GM18909 (cell line): ENCODE results near the gene TNFRSF18.

Experiments
- ATAC-seq: cut with Tn5 transposase; IDR thresholded peaks from one replicate; pipeline ENCODE4 v1.9.1; 2021; ENCODE audit warnings: mild to moderate bottlenecking; ENCODE audit not compliant: unreplicated experiment, poor library complexity

The TNFRSF18 gene

DNA sequence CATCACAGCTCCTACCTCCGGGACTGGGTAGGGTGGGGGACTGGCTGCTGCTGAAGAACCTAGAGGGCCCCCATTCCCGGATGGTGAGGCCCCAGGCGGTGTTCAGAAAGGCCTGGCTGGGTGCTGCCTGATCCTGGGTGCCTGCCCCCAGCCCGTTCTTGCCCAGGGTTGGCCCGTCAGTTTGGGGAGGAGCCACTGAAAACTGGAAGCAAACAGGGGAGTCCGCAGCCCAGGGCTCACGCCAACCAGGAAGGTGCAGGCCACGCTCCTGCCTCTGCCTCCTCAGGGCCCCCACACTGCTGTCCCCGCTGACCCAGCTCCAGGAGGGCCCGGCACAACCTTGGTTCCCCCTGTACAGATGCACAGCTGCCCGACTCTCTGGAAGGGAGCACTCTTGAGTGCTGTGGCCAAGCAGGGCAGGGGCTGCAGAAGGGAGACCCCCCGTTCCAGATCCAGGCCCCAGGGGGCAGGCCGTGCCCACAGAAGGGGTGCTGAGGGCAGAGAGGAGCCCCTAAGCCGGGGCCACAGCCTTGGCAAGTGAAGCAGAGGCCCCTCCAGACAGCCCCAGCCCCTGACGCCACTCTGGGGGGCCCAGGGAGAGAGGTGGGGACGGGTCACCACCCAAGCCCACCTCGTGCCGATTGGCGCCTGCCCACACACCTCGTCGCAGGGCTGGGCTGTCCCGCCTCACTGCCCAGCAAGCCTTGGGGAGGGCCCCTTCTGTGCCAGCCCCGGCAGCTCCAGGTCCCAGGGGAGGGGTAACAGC lies 34.6 kb upstream of the TNFRSF18 start:
- no peak for ATAC-seq

- ATAC-seq = no peak
Observed at GRCh38 chr1:1240348-1240732, 33.9 kb upstream of the TNFRSF18 start.

GRCh38 chr1:1239614-1240347 lies 33.4 kb upstream of the TNFRSF18 start:
- no peak for ATAC-seq

DNA sequence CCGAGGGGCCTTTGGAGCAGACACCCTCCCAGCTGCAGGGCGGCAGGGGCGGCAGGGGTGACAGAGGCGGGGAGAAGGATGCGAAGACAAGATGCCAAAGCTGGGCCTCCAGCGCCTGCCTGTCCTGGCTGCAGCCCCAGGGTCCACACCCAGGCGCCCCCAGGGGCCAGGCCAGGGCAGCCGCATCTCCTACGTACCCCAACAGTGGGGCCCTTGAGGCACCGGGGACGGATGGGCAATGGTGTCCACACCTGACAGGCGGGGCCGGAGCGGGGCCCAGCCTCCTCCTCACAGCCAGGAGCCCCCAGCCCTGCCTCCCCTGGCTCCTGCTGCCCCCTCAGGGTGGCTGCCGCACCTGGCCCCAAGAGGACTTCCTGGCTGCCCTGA lies 32.8 kb upstream of the TNFRSF18 start:
- ATAC-seq = no peak

DNA sequence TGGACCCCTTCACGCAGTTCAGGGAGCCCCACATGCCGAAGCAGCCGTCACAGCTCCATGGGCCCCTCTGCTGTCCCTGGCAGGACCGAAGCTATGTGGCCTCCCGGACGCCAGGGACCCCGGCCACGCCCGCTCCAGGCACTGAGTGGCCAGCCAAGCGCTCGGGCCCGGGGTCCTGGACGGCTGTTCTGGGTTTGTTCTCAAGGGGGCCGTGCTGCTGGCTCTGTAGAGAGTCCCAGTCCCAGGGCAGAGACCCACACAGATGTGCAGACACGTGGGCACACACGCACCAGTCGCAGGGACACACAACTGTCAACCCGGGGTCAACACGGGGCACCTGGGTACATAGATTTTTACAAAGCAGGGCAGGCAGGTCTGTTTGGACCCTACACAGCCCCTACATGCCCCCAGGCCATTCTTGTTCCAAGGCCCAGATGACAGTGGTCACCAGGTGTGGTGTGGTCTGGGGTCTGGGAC lies 32.3 kb upstream of the TNFRSF18 start:
- ATAC-seq = no peak

DNA sequence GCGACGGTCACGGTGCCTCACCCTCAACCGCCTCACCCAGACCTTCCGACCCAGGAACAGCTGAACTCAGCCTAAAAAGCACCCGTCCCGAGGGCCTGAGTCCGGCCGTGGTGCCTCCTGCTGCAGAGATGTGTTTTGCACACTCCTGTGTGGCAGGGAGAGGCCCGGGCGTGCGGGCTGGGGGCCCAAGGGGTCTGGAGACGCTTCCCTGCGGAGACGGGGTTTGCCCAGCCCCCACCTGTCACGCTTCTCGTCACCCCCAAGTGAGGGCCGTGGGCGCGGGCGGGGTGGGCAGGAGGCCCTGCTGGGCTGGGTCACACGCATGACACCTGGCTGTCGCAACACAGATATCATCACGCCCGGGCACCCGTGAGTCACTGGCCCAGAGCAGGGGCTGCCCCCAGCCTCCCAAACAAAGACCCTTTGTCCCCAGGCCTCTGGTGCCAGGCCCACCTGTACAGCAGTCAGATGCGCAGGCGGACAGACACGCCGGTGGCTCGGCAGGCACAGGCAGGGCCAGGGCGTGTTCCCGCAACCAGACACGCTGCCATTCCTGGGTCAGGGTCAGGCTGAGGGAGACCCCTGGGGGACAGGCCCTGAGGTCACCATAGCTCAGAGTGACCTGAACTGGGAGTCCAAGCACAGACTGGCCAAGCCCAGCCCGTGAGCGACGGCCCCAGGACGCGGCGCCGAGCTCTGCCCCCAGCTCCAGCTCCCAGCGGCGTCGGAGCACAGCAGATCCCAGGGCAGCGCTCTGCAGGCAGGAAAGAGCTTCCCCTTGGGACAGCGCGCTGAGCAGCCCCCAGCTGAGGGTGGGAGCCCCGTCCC lies 31.7 kb upstream of the TNFRSF18 start:
- ATAC-seq = no peak

DNA sequence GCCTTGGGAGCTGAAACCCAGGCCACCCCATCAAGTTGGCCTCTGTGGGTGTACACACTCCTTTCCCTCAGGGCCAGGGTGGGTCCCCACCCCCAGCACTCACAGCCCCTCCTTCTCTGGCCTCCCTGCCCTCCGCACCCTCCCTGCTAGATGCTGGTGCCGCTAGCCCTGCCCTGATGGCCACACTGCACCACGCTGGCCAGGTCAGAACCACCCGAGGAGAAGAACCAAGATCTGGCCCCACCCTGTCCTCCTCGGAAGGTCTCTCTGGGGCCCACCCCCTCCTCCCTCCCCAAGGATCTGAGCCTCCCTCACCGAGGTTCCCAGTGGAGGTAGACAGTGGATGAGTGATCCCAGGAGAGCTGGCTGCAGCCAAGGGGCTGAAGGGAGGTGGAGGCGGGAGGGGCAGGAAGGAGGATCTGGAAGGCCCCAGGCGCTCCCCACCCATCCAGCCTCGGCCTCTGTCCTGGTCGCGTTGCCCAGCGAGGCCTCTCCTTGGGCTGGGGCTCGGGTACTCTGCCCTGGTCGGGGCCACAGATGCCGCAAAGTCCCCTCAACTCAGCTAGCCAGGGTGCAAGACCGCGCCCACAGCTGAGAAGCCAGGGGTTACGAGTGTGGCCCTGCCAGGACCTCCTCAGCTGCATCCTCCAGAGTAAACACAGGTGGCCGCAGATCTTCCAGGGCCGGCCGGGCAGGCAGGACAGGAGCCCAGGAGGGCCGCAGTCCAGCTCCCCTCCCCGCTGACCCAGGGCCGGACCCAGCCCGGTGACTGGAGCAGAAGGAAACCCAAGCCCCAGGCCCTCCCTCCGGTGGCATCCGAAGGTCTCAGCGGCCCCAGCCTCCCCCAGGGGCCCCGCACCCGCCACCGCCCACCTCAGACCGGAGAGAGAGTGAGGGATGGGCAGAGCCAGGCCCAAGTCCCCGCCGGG lies 30.8 kb upstream of the TNFRSF18 start:
- ATAC-seq = no peak

GRCh38 chr1:1236176-1236763 lies 29.9 kb upstream of the TNFRSF18 start:
- no peak for ATAC-seq

GRCh38 chr1:1235016-1235744 lies 28.8 kb upstream of the TNFRSF18 start:
- ATAC-seq = no peak

DNA sequence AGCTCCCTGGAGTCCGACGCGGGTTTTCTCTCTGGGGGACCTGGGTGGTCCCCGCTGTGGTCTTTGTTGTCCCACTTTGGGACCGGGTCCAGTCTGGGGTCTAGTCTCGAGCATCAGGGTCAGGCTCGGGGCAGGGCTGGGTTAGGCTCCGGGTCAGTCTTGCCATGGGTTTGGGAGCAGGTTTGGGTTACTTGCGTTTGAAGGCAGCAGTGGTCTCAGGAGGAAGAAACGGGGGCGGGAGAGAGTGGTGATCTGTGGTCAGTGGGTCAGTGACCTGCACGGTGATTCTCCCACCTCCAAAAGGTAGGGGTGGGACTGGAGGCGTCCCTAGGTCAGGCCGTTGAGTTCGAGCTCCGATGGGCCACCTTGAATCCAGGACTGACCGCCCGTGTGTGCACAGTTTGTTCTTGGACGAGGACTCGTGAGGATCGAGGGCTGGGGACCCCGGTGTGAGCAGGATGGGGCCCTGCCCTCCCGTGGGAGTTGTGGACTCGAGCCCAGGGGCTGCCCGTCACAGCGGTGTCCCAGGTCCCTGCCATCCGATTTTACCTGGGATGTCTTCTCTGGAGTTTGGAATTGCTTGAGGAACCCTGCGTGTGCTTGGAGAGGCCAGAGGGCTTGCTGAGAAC lies 27.9 kb upstream of the TNFRSF18 start:
- ATAC-seq = no peak

DNA sequence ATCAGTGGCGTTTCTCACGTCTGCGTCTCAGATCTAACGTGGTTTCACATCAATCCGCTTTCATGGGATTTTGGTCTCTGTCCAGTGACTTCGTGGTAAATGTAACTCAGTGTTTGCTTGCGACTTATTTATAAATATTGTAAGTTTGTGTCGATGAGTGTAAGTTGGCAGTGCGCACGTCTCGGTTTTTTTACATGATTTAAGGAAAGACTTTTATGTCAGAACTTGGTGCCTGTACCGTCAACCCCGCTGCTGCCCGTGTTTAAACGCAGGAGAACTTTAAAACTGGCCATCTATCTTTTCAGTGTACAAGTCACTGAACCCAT lies 27.1 kb upstream of the TNFRSF18 start:
- ATAC-seq = no peak

- ATAC-seq = no peak
Observed at GRCh38 chr1:1232796-1233566, 26.6 kb upstream of the TNFRSF18 start.

DNA sequence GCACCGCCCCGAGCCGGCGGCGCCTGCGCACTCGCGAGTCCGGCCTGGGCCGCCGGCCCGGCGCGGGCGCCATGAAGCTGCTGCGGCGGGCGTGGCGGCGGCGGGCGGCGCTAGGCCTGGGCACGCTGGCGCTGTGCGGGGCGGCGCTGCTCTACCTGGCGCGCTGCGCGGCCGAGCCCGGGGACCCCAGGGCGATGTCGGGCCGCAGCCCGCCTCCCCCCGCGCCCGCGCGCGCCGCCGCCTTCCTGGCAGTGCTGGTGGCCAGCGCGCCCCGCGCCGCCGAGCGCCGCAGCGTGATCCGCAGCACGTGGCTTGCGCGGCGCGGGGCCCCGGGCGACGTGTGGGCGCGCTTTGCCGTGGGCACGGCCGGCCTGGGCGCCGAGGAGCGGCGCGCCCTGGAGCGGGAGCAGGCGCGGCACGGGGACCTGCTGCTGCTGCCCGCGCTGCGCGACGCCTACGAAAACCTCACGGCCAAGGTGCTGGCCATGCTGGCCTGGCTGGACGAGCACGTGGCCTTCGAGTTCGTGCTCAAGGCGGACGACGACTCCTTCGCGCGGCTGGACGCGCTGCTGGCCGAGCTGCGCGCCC lies 25.9 kb upstream of the TNFRSF18 start, which contains the start of gene B3GALT6:
B3GALT6 (plus strand) TSS at position 30 of the 588 bp plus-strand sequence; CDS start at position 72, 42 bp downstream.
- no peak for ATAC-seq

DNA sequence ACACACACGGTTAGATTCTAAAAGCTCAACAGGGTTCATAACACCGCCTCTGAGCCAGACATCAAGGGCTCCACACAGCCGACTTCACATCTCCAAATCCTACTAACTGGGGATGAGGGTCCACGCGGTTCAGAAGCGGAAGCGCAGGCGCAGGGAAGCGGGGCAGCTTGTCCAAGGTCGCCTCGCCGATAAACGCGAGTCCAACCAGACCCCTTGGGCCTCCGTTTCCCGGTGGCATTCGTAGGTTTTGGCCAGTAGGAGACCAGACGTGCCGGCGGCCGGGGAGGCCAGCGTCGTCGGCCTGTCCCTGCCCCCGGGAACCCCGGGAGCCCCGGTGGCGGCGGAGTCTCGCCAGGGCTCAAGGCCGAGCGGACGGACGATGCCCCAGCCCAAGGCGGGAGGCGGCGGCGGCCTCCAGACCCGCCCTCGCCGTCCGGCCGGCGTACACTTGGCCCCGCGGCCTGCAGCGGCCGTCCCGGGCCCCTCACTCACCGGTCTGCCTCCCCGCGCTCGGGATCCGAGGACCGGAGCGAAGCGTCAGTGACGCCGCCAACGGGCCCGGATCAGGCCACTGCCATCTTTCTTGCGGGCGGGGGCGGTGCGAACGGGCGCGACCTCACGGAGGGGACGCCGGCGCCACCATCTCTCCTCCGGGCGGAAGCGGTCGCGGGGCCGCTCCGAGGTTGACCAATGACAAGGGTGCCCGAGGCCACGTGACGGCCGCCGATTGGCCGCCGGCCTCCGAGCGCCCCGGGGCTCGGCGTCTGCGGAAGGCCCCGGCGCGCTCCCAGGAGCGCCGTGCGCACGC lies 25.2 kb upstream of the TNFRSF18 start, which contains the start of gene SDF4:
SDF4 (minus strand) TSS at position 602 of the 808 bp plus-strand sequence. CDS start 3,229 bp downstream, outside the sequence.
- ATAC-seq = peak; percentile 93

- no peak for ATAC-seq
Observed at GRCh38 chr1:1230656-1231399, 24.4 kb upstream of the TNFRSF18 start.

- no peak for ATAC-seq
Observed at GRCh38 chr1:1229770-1230169, 23.4 kb upstream of the TNFRSF18 start.
